ENCODE results near the gene COL11A2. TPM values are rescaled to one million over a fixed set of nuclear protein-coding genes. Genes with fewer than 3 reads are reported as not detected.
"Not testable (repeated sequence)": the region's sequence is repeated elsewhere in the genome, so short reads cannot be mapped to it uniquely, and the experiment has no call there.

Gene COL11A2
- total and polyA plus RNA-seq, 7 donors = 0.27 to 1.3 (median 0.57) TPM

DNA sequence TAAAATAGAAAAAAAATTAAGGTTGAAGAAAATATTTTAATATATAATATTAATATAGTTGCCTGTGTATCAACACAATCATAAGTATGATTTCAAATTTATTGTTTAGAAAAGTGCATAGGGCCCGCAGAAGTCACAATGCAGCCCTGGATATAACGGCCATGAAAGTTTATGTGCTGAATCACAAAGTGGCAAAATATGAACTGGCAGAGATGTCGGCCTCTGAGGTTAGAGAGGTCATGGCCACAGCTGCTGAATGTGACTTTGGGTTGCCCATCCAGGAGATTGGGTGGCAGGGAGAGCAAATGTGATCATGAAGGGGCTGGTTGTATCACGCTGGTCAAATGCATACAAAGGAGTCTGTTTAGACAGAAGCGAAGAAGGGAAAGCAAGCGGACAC, 35.7 kb downstream of the COL11A2 start:
- no peak for DNase-seq
- H3K4me3 ChIP-seq = no peak overlapping the region
- no peak for ATAC-seq
- intact Hi-C loops (cut with DNase I) = no loop called here
- H3K4me1 ChIP-seq = no peaks in the 10 kb centered on the region
- H3K9me3 ChIP-seq = no peaks in the 10 kb centered on the region
- no peaks in the 10 kb centered on the region for H3K27me3 ChIP-seq (ENCODE audit: insufficient read depth in 3 of 3, low read length in 2 of 3)
- TF ChIP-seq, protein P1, sequence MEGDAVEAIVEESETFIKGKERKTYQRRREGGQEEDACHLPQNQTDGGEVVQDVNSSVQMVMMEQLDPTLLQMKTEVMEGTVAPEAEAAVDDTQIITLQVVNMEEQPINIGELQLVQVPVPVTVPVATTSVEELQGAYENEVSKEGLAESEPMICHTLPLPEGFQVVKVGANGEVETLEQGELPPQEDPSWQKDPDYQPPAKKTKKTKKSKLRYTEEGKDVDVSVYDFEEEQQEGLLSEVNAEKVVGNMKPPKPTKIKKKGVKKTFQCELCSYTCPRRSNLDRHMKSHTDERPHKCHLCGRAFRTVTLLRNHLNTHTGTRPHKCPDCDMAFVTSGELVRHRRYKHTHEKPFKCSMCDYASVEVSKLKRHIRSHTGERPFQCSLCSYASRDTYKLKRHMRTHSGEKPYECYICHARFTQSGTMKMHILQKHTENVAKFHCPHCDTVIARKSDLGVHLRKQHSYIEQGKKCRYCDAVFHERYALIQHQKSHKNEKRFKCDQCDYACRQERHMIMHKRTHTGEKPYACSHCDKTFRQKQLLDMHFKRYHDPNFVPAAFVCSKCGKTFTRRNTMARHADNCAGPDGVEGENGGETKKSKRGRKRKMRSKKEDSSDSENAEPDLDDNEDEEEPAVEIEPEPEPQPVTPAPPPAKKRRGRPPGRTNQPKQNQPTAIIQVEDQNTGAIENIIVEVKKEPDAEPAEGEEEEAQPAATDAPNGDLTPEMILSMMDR (IDR thresholded peaks at IDR 0.05) = no peak
- WGBS, 3 donors = 70 to 80% (median 71%) methylated on average over 6 of the region's 6 CpGs
- H3K27ac ChIP-seq = no peak overlapping the region
- no peaks in the 10 kb centered on the region for H3K36me3 ChIP-seq (ENCODE audit: insufficient read depth in 1 of 2, low read depth in 1 of 2)

DNA sequence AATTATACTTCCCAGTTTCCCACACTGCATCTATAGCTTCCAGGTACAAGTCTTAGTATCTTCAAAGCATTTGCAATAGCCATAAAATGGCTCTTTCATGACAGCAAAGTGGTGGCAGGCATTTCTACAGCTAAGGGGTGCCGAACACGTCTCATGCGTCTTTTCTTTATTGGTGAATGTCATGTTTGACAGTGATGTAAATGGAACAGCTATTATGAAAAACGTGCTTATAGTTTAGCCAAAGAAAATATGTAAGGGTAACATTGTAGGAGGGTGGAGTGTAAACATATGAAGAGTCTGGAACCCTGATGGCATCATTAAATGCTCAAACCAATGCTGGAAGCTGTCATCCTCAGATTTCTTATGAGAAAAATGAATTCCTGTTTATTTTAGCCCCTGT, 37.9 kb downstream of the COL11A2 start:
- ATAC-seq (no peak), DNase-seq (no peak)
- no peaks in the 10 kb centered on the region for H3K9me3 ChIP-seq
- H3K36me3 ChIP-seq (ENCODE audit: insufficient read depth in 1 of 2, low read depth in 1 of 2) = no peaks in the 10 kb centered on the region
- 53 to 63% (median 60%) methylated on average over 4 of the region's 4 CpGs for WGBS, 3 donors
- no peak overlapping the region for H3K4me3 ChIP-seq
- H3K27me3 ChIP-seq (ENCODE audit: insufficient read depth in 3 of 3, low read length in 2 of 3) = peaks cover 0 to 18% (median 2%) of the 10 kb centered on the region in 3 donors
- intact Hi-C loops (cut with DNase I) = no loop called here
- TF ChIP-seq, protein P1 (IDR thresholded peaks at IDR 0.05) = no peak
- H3K27ac ChIP-seq = no peak overlapping the region
- no peaks in the 10 kb centered on the region for H3K4me1 ChIP-seq

DNA sequence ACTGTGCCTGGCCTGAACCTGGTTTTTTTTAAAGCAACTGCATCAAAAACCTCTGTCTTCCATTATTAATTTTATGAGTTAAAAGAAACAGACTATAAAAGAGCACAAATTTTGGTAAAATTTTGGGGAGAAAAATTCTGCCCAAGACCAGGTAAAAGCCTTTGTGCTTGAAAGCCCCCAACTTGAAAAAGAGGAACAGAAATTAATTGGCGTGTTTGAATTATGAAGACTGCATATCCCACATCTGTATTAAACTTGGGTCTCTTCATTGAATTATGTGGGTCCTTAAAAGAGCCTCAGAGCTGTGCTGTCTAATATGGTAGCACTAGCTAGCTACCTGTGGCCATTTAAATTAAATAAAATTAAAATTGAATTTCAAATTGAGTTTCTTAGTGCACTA, 41.2 kb downstream of the COL11A2 start:
- Histone ChIP-seq H3K27ac (no peak overlapping the region), H3K4me1 (no peaks in the 10 kb centered on the region), H3K36me3 (ENCODE audit: insufficient read depth in 1 of 2, low read depth in 1 of 2) (no peaks in the 10 kb centered on the region), H3K27me3 (ENCODE audit: insufficient read depth in 3 of 3, low read length in 2 of 3) (peaks cover 0 to 28% (median 7%) of the 10 kb centered on the region in 3 donors), H3K4me3 (no peak overlapping the region), H3K9me3 (no peaks in the 10 kb centered on the region)
- DNase-seq = no peak
- intact Hi-C loops (cut with DNase I) = no loop called here
- TF ChIP-seq, protein P1 (IDR thresholded peaks at IDR 0.05) = no peak
- no peak for ATAC-seq
- 84 to 89% (median 85%) methylated on average over 1 of the region's 1 CpG for WGBS, 3 donors

DNA sequence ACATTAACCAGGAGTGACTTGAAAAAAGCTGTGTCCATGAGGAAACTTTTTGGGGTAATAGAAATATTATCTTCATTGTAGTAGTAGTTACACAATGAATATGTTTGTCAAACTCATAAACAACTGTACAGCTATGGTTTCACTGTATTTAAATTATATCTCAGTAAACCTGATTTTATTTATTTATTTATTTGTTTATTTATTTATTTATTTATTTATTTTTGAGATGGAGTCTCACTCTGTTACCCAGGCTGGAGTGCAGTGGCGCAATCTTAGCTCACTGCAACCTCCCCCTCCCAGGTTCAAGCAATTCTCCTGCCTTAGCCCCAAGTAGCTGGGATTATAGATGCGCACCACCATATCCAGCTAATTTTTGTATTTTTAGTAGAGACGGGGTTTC, 41.7 kb downstream of the COL11A2 start:
- H3K4me1 ChIP-seq; H3K4me3 ChIP-seq; H3K27ac ChIP-seq; H3K9me3 ChIP-seq; H3K36me3 ChIP-seq (ENCODE audit: insufficient read depth in 1 of 2, low read depth in 1 of 2); DNase-seq; intact Hi-C loops (cut with DNase I); ATAC-seq: not testable (repeated sequence)
- WGBS, 3 donors = 84 to 95% (median 92%) methylated on average over 3 of the region's 3 CpGs
- H3K27me3 ChIP-seq (ENCODE audit: insufficient read depth in 3 of 3, low read length in 2 of 3) = peaks cover 0 to 28% (median 7%) of the 10 kb centered on the region in 3 donors

DNA sequence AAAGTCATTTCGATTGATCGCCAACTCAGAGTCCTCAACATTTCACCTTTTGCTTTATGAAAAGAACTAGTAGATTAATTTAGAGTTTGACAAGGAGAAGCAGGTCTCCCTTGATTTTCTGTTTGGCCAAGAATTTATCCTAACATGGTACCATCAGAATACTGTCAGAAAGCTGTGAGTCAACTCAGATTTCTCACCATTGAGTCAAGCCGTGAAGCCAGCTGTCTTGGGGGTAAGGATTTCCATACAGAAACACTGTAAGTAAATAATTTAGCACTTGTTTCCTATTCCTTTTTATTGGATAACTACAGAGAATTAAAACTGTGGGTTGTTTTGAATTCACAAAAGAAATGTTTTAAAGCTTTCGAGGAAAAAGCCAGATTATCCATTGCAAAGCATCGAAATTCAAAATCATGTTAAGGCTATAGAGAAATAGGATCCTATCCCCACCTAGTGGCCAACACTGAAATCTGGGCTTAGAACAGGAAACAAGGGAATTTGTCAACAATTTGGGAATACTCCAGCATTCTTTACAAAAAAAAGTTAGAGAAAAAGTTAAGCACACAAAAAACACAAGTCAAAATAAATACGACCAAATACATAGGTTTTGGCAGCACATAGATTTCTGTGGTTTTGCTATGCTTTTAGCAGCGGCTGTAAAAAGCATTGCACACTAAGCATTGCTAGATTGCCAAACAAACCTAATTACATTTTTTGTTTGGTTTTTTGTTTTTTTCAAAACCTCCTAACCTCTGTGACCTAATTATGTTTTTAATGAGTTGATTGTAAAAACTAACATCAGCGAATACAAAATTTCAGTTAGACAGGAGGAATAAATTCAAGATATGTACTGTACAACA, 44.2 kb downstream of the COL11A2 start:
- no peak for DNase-seq
- WGBS, 3 donors = 44 to 47% (median 45%) methylated on average over 8 of the region's 8 CpGs
- intact Hi-C loops (cut with DNase I) = loop anchor here in 1 of 2 donors (2.0 kb wide), 1 partner anchor 133 kb away; no protein-coding TSS in a partner anchor
- Histone ChIP-seq H3K27ac (no peak overlapping the region), H3K4me3 (no peak overlapping the region), H3K4me1 (no peaks in the 10 kb centered on the region), H3K27me3 (ENCODE audit: insufficient read depth in 3 of 3, low read length in 2 of 3) (peaks cover 0 to 32% (median 7%) of the 10 kb centered on the region in 3 donors), H3K36me3 (ENCODE audit: insufficient read depth in 1 of 2, low read depth in 1 of 2) (no peaks in the 10 kb centered on the region), H3K9me3 (no peaks in the 10 kb centered on the region)
- peak in 1 of 4 donors; percentile 56 for ATAC-seq
- TF ChIP-seq, protein P1 (IDR thresholded peaks at IDR 0.05) = peak; percentile 75

Measured in psoas muscle (tissue), 8 donors.